K562 (cell line): ENCODE data around the gene NPC1. TPM values are rescaled to one million over a fixed set of nuclear protein-coding genes. Genes with fewer than 3 reads are reported as not detected.
A peak's percentile ranks its signal among the peaks of the same experiment; 100 is the strongest.

ENCODE experiments used
- ATF1 ChIP-seq, 2 experiments: fragments of 450-650 bp in 1 of 2; IDR thresholded peaks; 2 replicates each; pipeline ENCODE4 v1.6.1; 2016; ENCODE audit warnings: missing compliant biosample characterization in 1 of 2, missing genetic modification characterization in 1 of 2
- CUX1 ChIP-seq: fragments of 200-800 bp; sonication (Bioruptor generic); IDR thresholded peaks from 2 replicates; pipeline ENCODE4 v1.6.1; 2016; ENCODE audit warnings: missing genetic modification characterization, missing compliant biosample characterization
- GTF2B ChIP-seq: IDR thresholded peaks from 2 replicates; pipeline ENCODE4 v1.6.1; 2011; ENCODE audit not compliant: insufficient read length; ENCODE audit errors: extremely low read depth
- HDAC3 ChIP-seq: fragments of 450-650 bp; IDR thresholded peaks from 2 replicates; pipeline ENCODE4 v1.6.1; 2018; ENCODE audit warnings: borderline replicate concordance, mild to moderate bottlenecking, moderate library complexity; ENCODE audit not compliant: partially characterized antibody
- L3MBTL2 ChIP-seq: fragments of 450-650 bp; IDR thresholded peaks from 2 replicates; pipeline ENCODE4 v1.6.1; 2016; ENCODE audit warnings: mild to moderate bottlenecking, moderate library complexity
- MAZ ChIP-seq, 2 experiments: fragments of 450-650 bp in 1 of 2; sonication (generic) in 1 of 2; formaldehyde crosslinking; IDR thresholded peaks in 1 of 2; conservative IDR thresholded peaks in 1 of 2; 2 replicates each; pipeline versions ENCODE4 v1.4.0 to v1.5.0; 2020; ENCODE audit warnings: mild to moderate bottlenecking in 1 of 2, missing genetic modification reagents in 1 of 2
- PREB ChIP-seq: sonication (generic); formaldehyde crosslinking; IDR thresholded peaks from 2 replicates; pipeline ENCODE4 v1.8.1; 2023; ENCODE audit warnings: mild to moderate bottlenecking, missing genetic modification reagents
- RNF219 ChIP-seq: fragments of 250-450 bp; sonication (Bioruptor Pico); IDR thresholded peaks from 2 replicates; pipeline ENCODE4 v1.5.0; 2022; ENCODE audit warnings: mild to moderate bottlenecking
- TAF9B ChIP-seq: fragments of 450-650 bp; IDR thresholded peaks from 2 replicates; pipeline ENCODE4 v1.6.1; 2018; ENCODE audit warnings: mild to moderate bottlenecking; ENCODE audit not compliant: partially characterized antibody
- ZFP30 ChIP-seq: fragments of 250-450 bp; sonication (Bioruptor Pico); IDR thresholded peaks from 2 replicates; pipeline ENCODE4 v1.8.0; 2022; ENCODE audit warnings: moderate library complexity, mild to moderate bottlenecking, inconsistent platforms, borderline replicate concordance
- ZHX1 ChIP-seq: fragments of 150-350 bp; conservative IDR thresholded peaks from 2 replicates; pipeline ENCODE4 v1.6.1; 2014; ENCODE audit warnings: low read length
- ZNF696 ChIP-seq: fragments of 250-450 bp; sonication (Bioruptor Pico); conservative IDR thresholded peaks from 2 replicates; pipeline ENCODE4 v1.4.0; 2020; ENCODE audit warnings: mild to moderate bottlenecking, moderate library complexity
- polyA plus RNA-seq, 8 experiments: library from polyadenylated mRNA; depleted of rRNA in 4 of 8; stranded (reverse) in 5 of 8; unstranded in 3 of 8; fragments of >200 nt; fragmentation: Nextera tagmentation in 2 of 8; fragmentation: Illumina TruSeq in 1 of 8; extraction: Ambion mirVana in 2 of 8; extraction: Trizol in 1 of 8; gene quantifications; 2 replicates each; pipeline versions ENCODE4 v1.2.1 to v1.2.3, GENCODE V29; 2011 to 2014; ENCODE audit warnings: inconsistent platforms in 1 of 8, missing spikeins in 1 of 8
- total RNA-seq, 7 experiments: library from RNA; depleted of rRNA in 6 of 7; stranded (reverse); fragments of >200 nt in 6 of 7; fragmentation: Illumina TruSeq in 2 of 7; extraction: Trizol in 2 of 7; gene quantifications; 2 replicates each; pipeline versions ENCODE4 v1.2.1 to v1.2.3, GENCODE V29; 2011 to 2021; ENCODE audit warnings: low replicate concordance in 1 of 7

The NPC1 gene
- total and polyA plus RNA-seq, 9 of the 15 experiments (the other 6 are each of a cell fraction or from before 2014, with no cell fraction given), result 17.1 to 45.9 (median 27.6) TPM

- TF ChIP-seq CUX1 (0 out of 2 replicates have a peak, but pooled peaks have one; percentile 30), MAZ (CRISPR knock-in tag; conservative IDR thresholded peaks at IDR 0.05 in 1 of 2, IDR thresholded peaks at IDR 0.05 in 1 of 2) (peak; percentile 51 to 62; a peak in 3 of 4 replicates), GTF2B (no peak), RNF219 (CRISPR knock-in tag) (no peak), HDAC3 (peak; percentile 85), ATF1 (CRISPR knock-in tag; IDR thresholded peaks at IDR 0.05) (no peak), ATF1 (tag; IDR thresholded peaks at IDR 0.05) (peak; percentile 67; the same call in 1 of the 2 replicates), TAF9B (peak; percentile 88), ZHX1 (no peak), ZNF696 (CRISPR knock-in tag) (no peak), ZFP30 (CRISPR knock-in tag) (no peak), L3MBTL2 (peak; percentile 82), PREB (CRISPR knock-in tag) (peak; percentile 86; the same call in 1 of the 2 replicates)
Measured at GRCh38 chr18:23528580-23529472, 57.5 kb downstream of the NPC1 start (continued).
